Lower leg skin (tissue), 3 donors: Measurements from ENCODE around the gene ARF4.

Experiments
- CTCF ChIP-seq, 3 donors: fragments of 450-650 bp; IDR thresholded peaks; one replicate each; pipeline ENCODE4 v1.5.1; 2016; ENCODE audit warnings: antibody characterized with exemption in 3 of 3, mild to moderate bottlenecking in 3 of 3, moderate library complexity in 2 of 3
- POLR2A ChIP-seq, 2 donors: fragments of 450-650 bp; IDR thresholded peaks; one replicate each; pipeline ENCODE4 v1.6.1; 2016 to 2017; ENCODE audit warnings: antibody characterized with exemption in 2 of 2, mild to moderate bottlenecking in 1 of 2, moderate library complexity in 1 of 2

GRCh38 chr3:57600195-57600594 is 3.1 kb upstream of the ARF4 start:
- TF ChIP-seq CTCF (IDR thresholded peaks at IDR 0.05) (no peak), POLR2A (IDR thresholded peaks at IDR 0.05) (no peak)
